Nephron progenitor cell (in vitro differentiated cells): Measurements from ENCODE around the gene WDPCP.

ENCODE experiments used
- DNase-seq: peaks from one replicate; pipeline ENCODE4 v3.0.0; 2021
- H3K27ac Mint-ChIP-seq: 2 replicates; pipeline ENCODE4 v1.8.0; 2021; ENCODE audit warnings: mild to moderate bottlenecking, moderate library complexity, mixed read lengths
- H3K27me3 Mint-ChIP-seq: 2 replicates; pipeline ENCODE4 v1.8.0; 2021; ENCODE audit warnings: mild to moderate bottlenecking, low read depth, mixed read lengths; ENCODE audit not compliant: poor library complexity
- H3K36me3 Mint-ChIP-seq: 2 replicates; pipeline ENCODE4 v1.8.0; 2021; ENCODE audit warnings: low read depth, mixed read lengths
- H3K4me1 Mint-ChIP-seq: 2 replicates; pipeline ENCODE4 v1.8.0; 2021; ENCODE audit warnings: mixed read lengths
- H3K4me3 Mint-ChIP-seq: 2 replicates; pipeline ENCODE4 v1.8.0; 2021; ENCODE audit warnings: mild to moderate bottlenecking, moderate library complexity, mixed read lengths
- H3K9me3 Mint-ChIP-seq: 2 replicates; pipeline ENCODE4 v1.8.0; 2021; ENCODE audit warnings: mild to moderate bottlenecking, moderate library complexity, mixed read lengths
- CTCF ChIP-seq: fragments of 200-600 bp; sonication (generic); IDR thresholded peaks from 2 replicates; pipeline ENCODE4 v1.5.0; 2021; ENCODE audit warnings: antibody characterized with exemption

WDPCP gene

GRCh38 chr2:63622751-63623150 is 34.5 kb upstream of the WDPCP start:
- H3K36me3 Mint-ChIP-seq: no peaks in the 10 kb centered on the region
- peaks cover 2% of the 10 kb centered on the region for H3K27me3 Mint-ChIP-seq
- DNase-seq: no peak
- H3K4me1 Mint-ChIP-seq: no peaks in the 10 kb centered on the region
- no peak overlapping the region for H3K4me3 Mint-ChIP-seq
- no peak for TF ChIP-seq CTCF
- no peak overlapping the region for H3K27ac Mint-ChIP-seq
- peaks cover 20% of the 10 kb centered on the region for H3K9me3 Mint-ChIP-seq

GRCh38 chr2:63619328-63619727 is 31.1 kb upstream of the WDPCP start:
- H3K4me1 Mint-ChIP-seq: peaks cover 14% of the 10 kb centered on the region
- H3K4me3 Mint-ChIP-seq: no peak overlapping the region
- DNase-seq: no peak
- H3K9me3 Mint-ChIP-seq: peaks cover 8% of the 10 kb centered on the region
- TF ChIP-seq CTCF: no peak
- H3K36me3 Mint-ChIP-seq: no peaks in the 10 kb centered on the region
- no peak overlapping the region for H3K27ac Mint-ChIP-seq
- no peaks in the 10 kb centered on the region for H3K27me3 Mint-ChIP-seq

- DNase-seq: no peak
- Mint-ChIP-seq H3K9me3 (peaks cover 6% of the 10 kb centered on the region), H3K36me3 (no peaks in the 10 kb centered on the region), H3K4me3 (no peak overlapping the region), H3K27me3 (no peaks in the 10 kb centered on the region), H3K27ac (no peak overlapping the region), H3K4me1 (peaks cover 20% of the 10 kb centered on the region)
- no peak for TF ChIP-seq CTCF
These were observed 29.1 kb upstream of the WDPCP start for GRCh38 chr2:63617366-63617765.

- peak overlapping the region; percentile 9 for H3K4me3 Mint-ChIP-seq
- peaks cover 20% of the 10 kb centered on the region for H3K4me1 Mint-ChIP-seq
- H3K36me3 Mint-ChIP-seq: no peaks in the 10 kb centered on the region
- no peak for DNase-seq
- H3K9me3 Mint-ChIP-seq: peaks cover 3% of the 10 kb centered on the region
- TF ChIP-seq CTCF: no peak
- H3K27ac Mint-ChIP-seq: peak overlapping the region; percentile 69
- H3K27me3 Mint-ChIP-seq: no peaks in the 10 kb centered on the region
These were observed 27.0 kb upstream of the WDPCP start for GRCh38 chr2:63614983-63615945.

GRCh38 chr2:63614448-63614968 is 26.2 kb upstream of the WDPCP start:
- DNase-seq: no peak
- H3K27me3 Mint-ChIP-seq: no peaks in the 10 kb centered on the region
- peak overlapping the region; percentile 69 for H3K27ac Mint-ChIP-seq
- peaks cover 3% of the 10 kb centered on the region for H3K9me3 Mint-ChIP-seq
- H3K4me1 Mint-ChIP-seq: peaks cover 20% of the 10 kb centered on the region
- no peak for TF ChIP-seq CTCF
- no peaks in the 10 kb centered on the region for H3K36me3 Mint-ChIP-seq
- H3K4me3 Mint-ChIP-seq: no peak overlapping the region
